MM.1S (cell line): ENCODE results near the gene CDCP2.
A peak's percentile ranks its signal among the peaks of the same experiment; 100 is the strongest.

Source experiments
- DNase-seq: peaks from one replicate; pipeline ENCODE4 v3.0.0-alpha.2; 2015
- H2AFZ ChIP-seq: fragments of 300-600 bp; sonication (generic); 2 replicates; pipeline ENCODE4 v1.6.0; 2016; ENCODE audit warnings: antibody characterized with exemption, low read length
- H3F3A ChIP-seq: fragments of 300-600 bp; sonication (generic); 2 replicates; pipeline ENCODE4 v1.6.1; 2016; ENCODE audit warnings: mild to moderate bottlenecking, antibody characterized with exemption, low read length, moderate library complexity, mixed read lengths; ENCODE audit not compliant: insufficient read depth
- H3K27ac ChIP-seq: fragments of 300-600 bp; sonication (generic); 2 replicates; pipeline ENCODE4 v1.5.1; 2016; ENCODE audit warnings: mild to moderate bottlenecking, low read length
- H3K27me3 ChIP-seq: fragments of 300-600 bp; sonication (generic); replicated peaks from 2 replicates; pipeline ENCODE4 v1.6.0; 2016; ENCODE audit warnings: low read length; ENCODE audit not compliant: insufficient read depth
- H3K36me3 ChIP-seq: fragments of 300-600 bp; sonication (generic); replicated peaks from 2 replicates; pipeline ENCODE4 v1.6.1; 2016; ENCODE audit warnings: mild to moderate bottlenecking, low read length, mixed read lengths; ENCODE audit not compliant: insufficient read depth
- H3K4me1 ChIP-seq: fragments of 300-600 bp; sonication (generic); 2 replicates; pipeline ENCODE4 v1.6.1; 2016; ENCODE audit warnings: low read length, mixed read lengths
- H3K4me2 ChIP-seq: fragments of 300-600 bp; sonication (generic); 2 replicates; pipeline ENCODE4 v1.6.0; 2016; ENCODE audit warnings: low read depth, low read length
- H3K4me3 ChIP-seq: fragments of 300-600 bp; sonication (generic); 2 replicates; pipeline ENCODE4 v1.5.1; 2016; ENCODE audit warnings: low read length, mixed read lengths
- H3K79me2 ChIP-seq: fragments of 300-600 bp; sonication (generic); 2 replicates; pipeline ENCODE4 v1.6.1; 2016; ENCODE audit warnings: mixed run types, low read length, mixed read lengths
- H3K9ac ChIP-seq: fragments of 300-600 bp; sonication (generic); 2 replicates; pipeline ENCODE4 v1.6.1; 2016; ENCODE audit warnings: low read length, mixed read lengths
- H3K9me2 ChIP-seq: fragments of 300-600 bp; sonication (generic); replicated peaks from 2 replicates; pipeline ENCODE4 v1.6.1; 2016; ENCODE audit warnings: mild to moderate bottlenecking, low read length, mixed read lengths; ENCODE audit not compliant: insufficient read depth
- H3K9me3 ChIP-seq: fragments of 300-600 bp; sonication (generic); replicated peaks from 2 replicates; pipeline ENCODE4 v1.6.1; 2016; ENCODE audit warnings: mild to moderate bottlenecking, low read length, mixed read lengths; ENCODE audit not compliant: insufficient read depth
- H4K20me1 ChIP-seq: fragments of 300-600 bp; sonication (generic); 2 replicates; pipeline ENCODE4 v1.6.1; 2016; ENCODE audit warnings: mild to moderate bottlenecking, low read length, moderate library complexity, mixed read lengths; ENCODE audit not compliant: insufficient read depth
- CTCF ChIP-seq: fragments of 300-600 bp; sonication (generic); IDR thresholded peaks from 2 replicates; pipeline ENCODE4 v1.5.1; 2016; ENCODE audit warnings: antibody characterized with exemption, low read length, mixed read lengths
- EZH2 ChIP-seq: fragments of 300-600 bp; sonication (generic); optimal IDR thresholded peaks from 2 replicates; pipeline ENCODE3; 2017; ENCODE audit warnings: low read depth, mild to moderate bottlenecking, antibody characterized with exemption, low read length, mixed read lengths
- EZH2phosphoT487 ChIP-seq: fragments of 300-600 bp; sonication (generic); IDR thresholded peaks from 2 replicates; pipeline ENCODE4 v1.6.1; 2018; ENCODE audit warnings: antibody characterized with exemption, low read length

Gene CDCP2

GRCh38 chr1:54199151-54199764 is 46.5 kb upstream of the CDCP2 start:
- no peaks in the 10 kb centered on the region for H4K20me1 ChIP-seq
- H3K27ac ChIP-seq: peak overlapping the region; percentile 4; the same call in 1 of the 2 replicates
- DNase-seq: no peak
- peaks cover 15% of the 10 kb centered on the region for H3K4me1 ChIP-seq
- H3K27me3 ChIP-seq: no peaks in the 10 kb centered on the region
- no peaks in the 10 kb centered on the region for H3K9me2 ChIP-seq
- peak overlapping the region; percentile 97 for H3K9ac ChIP-seq
- H3K4me2 ChIP-seq: peak overlapping the region; percentile 84
- peak overlapping the region; percentile 57 for H2AFZ ChIP-seq
- H3K36me3 ChIP-seq: no peaks in the 10 kb centered on the region
- H3K9me3 ChIP-seq: no peaks in the 10 kb centered on the region
- H3F3A ChIP-seq: no peaks in the 10 kb centered on the region
- peaks cover 54% of the 10 kb centered on the region for H3K79me2 ChIP-seq
- TF ChIP-seq EZH2: no peak
- TF ChIP-seq CTCF: no peak
- H3K4me3 ChIP-seq: peak overlapping the region; percentile 97

- DNase-seq: no peak
- Histone ChIP-seq H3F3A (no peaks in the 10 kb centered on the region), H3K79me2 (no peaks in the 10 kb centered on the region), H3K9ac (no peak overlapping the region), H3K27me3 (no peaks in the 10 kb centered on the region), H3K27ac (no peak overlapping the region), H3K36me3 (no peaks in the 10 kb centered on the region), H4K20me1 (no peaks in the 10 kb centered on the region), H3K4me3 (no peak overlapping the region), H3K4me1 (no peaks in the 10 kb centered on the region), H3K9me3 (no peaks in the 10 kb centered on the region), H2AFZ (no peak overlapping the region), H3K9me2 (no peaks in the 10 kb centered on the region), H3K4me2 (no peak overlapping the region)
- TF ChIP-seq CTCF: no peak
- TF ChIP-seq EZH2phosphoT487: no peak
- no peak for TF ChIP-seq EZH2
Measured at GRCh38 chr1:54193453-54193852, 40.7 kb upstream of the CDCP2 start.

- H3K4me2 ChIP-seq: no peak overlapping the region
- no peaks in the 10 kb centered on the region for H3K36me3 ChIP-seq
- no peaks in the 10 kb centered on the region for H3F3A ChIP-seq
- H3K27me3 ChIP-seq: no peaks in the 10 kb centered on the region
- no peaks in the 10 kb centered on the region for H3K9me3 ChIP-seq
- H3K4me3 ChIP-seq: no peak overlapping the region
- H3K27ac ChIP-seq: no peak overlapping the region
- no peak overlapping the region for H3K9ac ChIP-seq
- no peaks in the 10 kb centered on the region for H3K9me2 ChIP-seq
- TF ChIP-seq EZH2 (no peak), CTCF (no peak), EZH2phosphoT487 (no peak)
- DNase-seq: no peak
- H4K20me1 ChIP-seq: no peaks in the 10 kb centered on the region
- H3K4me1 ChIP-seq: no peaks in the 10 kb centered on the region
- H2AFZ ChIP-seq: no peak overlapping the region
- no peaks in the 10 kb centered on the region for H3K79me2 ChIP-seq
Measured at GRCh38 chr1:54191525-54191924, 38.7 kb upstream of the CDCP2 start.
